HG03103 (cell line): ENCODE data around the gene ENOX2.
A peak's percentile ranks its signal among the peaks of the same experiment; 100 is the strongest.
"Not testable (repeated sequence)": the region's sequence is repeated elsewhere in the genome, so short reads cannot be mapped to it uniquely, and the experiment has no call there.

Experiments
- ATAC-seq: cut with Tn5 transposase; IDR thresholded peaks from one replicate; pipeline ENCODE4 v1.9.1; 2021; ENCODE audit warnings: low read depth; ENCODE audit not compliant: unreplicated experiment

Gene ENOX2

GRCh38 chrX:130902783-130903613 is at the start of gene ENOX2:
TSS of gene ENOX2 (minus strand) at chrX:130903209. CDS start at chrX:130703216, 199,993 bp downstream.
- ATAC-seq, result peak; percentile 96

- ATAC-seq, result peak; percentile 92
Observed at GRCh38 chrX:130952266-130953043, 49.4 kb upstream of the ENOX2 start.

- no peak for ATAC-seq
Observed at GRCh38 chrX:130944230-130944629, 41.2 kb upstream of the ENOX2 start.

- ATAC-seq, result no peak
Observed at GRCh38 chrX:130937101-130937500, 34.1 kb upstream of the ENOX2 start.

GRCh38 chrX:130933358-130933757 is 30.3 kb upstream of the ENOX2 start:
- no peak for ATAC-seq

GRCh38 chrX:130920405-130920804 is 17.4 kb upstream of the ENOX2 start:
- ATAC-seq, result not testable (repeated sequence)

- not testable (repeated sequence) for ATAC-seq
Observed at GRCh38 chrX:130919676-130920075, 16.7 kb upstream of the ENOX2 start.

GRCh38 chrX:130918498-130918897 is 15.5 kb upstream of the ENOX2 start:
- ATAC-seq, result not testable (repeated sequence)

GRCh38 chrX:130916636-130917422 is 13.8 kb upstream of the ENOX2 start:
- no peak for ATAC-seq

- no peak for ATAC-seq
Observed at GRCh38 chrX:130915302-130915701, 12.3 kb upstream of the ENOX2 start.

- ATAC-seq, result no peak
Observed at GRCh38 chrX:130909469-130910136, 6.6 kb upstream of the ENOX2 start.

- ATAC-seq, result no peak
Observed at GRCh38 chrX:130906776-130907175, 3.8 kb upstream of the ENOX2 start.

- ATAC-seq, result no peak
Observed at GRCh38 chrX:130902446-130902782, 595 bp downstream of the ENOX2 start.

GRCh38 chrX:130896802-130897501 is 6.1 kb downstream of the ENOX2 start:
- no peak for ATAC-seq

- no peak for ATAC-seq
Observed at GRCh38 chrX:130896026-130896425, 7.0 kb downstream of the ENOX2 start.

- no peak for ATAC-seq
Observed at GRCh38 chrX:130895299-130895698, 7.7 kb downstream of the ENOX2 start.

GRCh38 chrX:130893356-130894085 is 9.5 kb downstream of the ENOX2 start:
- ATAC-seq, result no peak

- no peak for ATAC-seq
Observed at GRCh38 chrX:130887376-130887775, 15.6 kb downstream of the ENOX2 start.

- no peak for ATAC-seq
Observed at GRCh38 chrX:130885996-130886395, 17.0 kb downstream of the ENOX2 start.
